GM08714 (cell line): ENCODE data around the gene NID2.
A peak's percentile ranks its signal among the peaks of the same experiment; 100 is the strongest.

Source experiments
- H3K4me3 ChIP-seq: fragments of 200-500 bp; sonication (Bioruptor generic); 2 replicates; pipeline ENCODE4 v1.5.1; 2014; ENCODE audit warnings: mild to moderate bottlenecking, low read length, inconsistent platforms
- ZNF274 ChIP-seq: IDR thresholded peaks from 2 replicates; pipeline ENCODE4 v1.6.1; 2012; ENCODE audit warnings: mild to moderate bottlenecking, low read depth, low read length

The NID2 gene

DNA sequence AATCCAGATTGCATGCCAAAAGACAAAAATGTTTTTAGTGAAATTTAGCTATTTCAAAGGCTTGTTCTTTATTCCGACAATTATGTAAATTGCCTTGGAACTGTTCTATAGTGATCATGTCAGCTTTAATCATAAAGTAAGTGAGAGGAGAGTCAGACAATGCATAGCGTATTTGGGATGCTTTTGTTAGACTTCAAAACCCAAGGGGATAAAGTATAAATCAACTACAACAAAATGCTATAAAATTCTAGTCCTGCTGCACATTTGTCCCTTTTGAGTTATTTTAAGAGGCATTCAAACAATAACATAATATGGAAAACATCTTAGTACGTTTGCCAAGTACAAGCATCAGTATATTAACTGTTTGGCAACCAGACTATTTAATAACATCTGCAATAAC lies 68.2 kb downstream of the NID2 start:
- TF ChIP-seq ZNF274, result no peak
- no peak overlapping the region for H3K4me3 ChIP-seq

DNA sequence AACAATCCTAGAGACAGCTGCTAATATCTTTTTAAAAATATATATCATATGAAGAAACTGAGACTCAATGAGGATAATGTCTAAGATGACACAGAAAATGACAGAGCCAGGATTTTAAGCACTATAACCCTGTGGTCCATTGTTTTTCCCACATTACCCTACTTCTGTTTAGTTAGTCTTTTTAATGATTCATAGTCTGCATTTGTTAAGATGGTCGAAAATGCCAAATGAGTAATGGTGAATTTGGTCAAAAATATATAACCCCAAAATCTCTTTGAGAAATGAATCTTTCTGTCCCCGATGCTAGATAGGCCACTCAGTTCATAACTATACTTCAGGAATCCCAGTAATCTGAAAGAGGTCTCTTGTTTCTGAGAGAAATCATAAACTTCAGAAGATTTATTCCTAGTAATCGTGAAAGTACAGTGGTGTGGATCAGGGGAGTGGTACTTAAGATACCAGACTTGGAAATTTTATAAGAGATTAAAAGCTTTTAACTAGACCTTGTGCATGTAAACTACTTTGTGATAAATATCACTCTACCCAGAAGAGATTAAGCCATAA lies 68.8 kb downstream of the NID2 start:
- no peak for TF ChIP-seq ZNF274

DNA sequence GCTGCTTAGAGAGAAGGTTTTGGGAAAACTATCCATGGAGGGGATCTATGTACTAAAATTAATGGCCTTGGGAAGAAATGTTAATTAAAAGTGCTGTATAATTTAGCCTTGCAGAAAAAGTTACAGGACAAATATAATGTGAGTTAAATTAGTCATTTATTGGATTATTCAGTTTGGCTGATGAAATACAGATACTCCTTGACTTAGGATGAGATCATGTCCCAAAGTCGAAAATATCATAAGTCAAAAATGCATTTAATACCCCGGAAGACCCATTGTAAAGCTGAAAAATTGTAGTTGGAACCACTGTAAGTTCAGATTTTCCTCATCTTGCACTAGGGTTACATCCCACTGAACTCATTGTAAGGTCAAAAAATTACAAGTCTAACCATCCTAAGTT lies 69.8 kb downstream of the NID2 start:
- TF ChIP-seq ZNF274, result no peak
- H3K4me3 ChIP-seq, result no peak overlapping the region

More for the DNA sequence above, 68.8 kb downstream of the NID2 start:
- no peak overlapping the region for H3K4me3 ChIP-seq

DNA sequence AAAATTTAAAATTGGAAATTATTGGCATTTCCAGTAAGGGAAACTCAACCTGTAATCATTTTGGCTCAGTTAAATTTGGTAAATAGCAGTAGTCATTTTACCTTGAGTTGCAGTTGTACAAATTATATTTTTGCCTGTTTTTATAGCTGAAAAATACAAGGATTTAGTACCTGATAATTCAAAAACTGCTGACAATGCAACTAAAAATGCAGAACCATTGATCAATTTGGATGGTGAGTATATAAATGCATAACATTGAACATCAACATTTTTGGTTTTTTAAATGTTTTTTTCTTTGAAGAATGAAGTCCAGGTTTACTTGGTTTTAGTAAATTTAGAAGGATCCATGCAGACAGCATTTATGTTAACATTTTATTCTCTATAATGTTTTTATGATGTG lies 70.5 kb downstream of the NID2 start:
- no peak overlapping the region for H3K4me3 ChIP-seq
- TF ChIP-seq ZNF274, result no peak

DNA sequence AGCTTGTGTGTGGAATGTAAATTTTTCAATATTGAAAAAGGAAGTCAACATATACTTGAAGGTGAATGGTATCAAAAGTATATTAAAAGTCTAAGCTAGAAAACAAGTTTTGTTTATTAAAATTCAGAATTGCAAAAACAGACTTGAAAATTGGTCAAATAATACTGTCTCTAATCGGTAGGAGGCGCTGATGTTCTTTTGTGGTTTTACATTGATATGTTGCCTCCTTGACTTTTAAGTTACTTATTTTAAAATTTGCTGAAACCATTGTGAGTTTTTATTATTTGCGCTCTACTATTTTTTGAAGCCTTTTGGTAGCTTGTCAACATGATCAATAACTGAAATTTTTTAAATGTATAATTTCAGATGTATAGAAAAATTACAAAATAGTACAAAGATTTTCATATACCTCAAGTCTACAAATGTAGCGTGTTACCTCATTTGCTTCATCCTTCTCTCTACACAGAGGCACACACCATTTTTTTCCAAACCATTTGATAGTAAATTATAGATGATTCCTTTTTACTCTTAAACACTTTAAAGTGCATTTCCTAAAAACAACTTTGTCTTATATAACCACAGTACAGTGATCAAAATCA lies 72.6 kb downstream of the NID2 start:
- TF ChIP-seq ZNF274, result no peak
- H3K4me3 ChIP-seq, result no peak overlapping the region

DNA sequence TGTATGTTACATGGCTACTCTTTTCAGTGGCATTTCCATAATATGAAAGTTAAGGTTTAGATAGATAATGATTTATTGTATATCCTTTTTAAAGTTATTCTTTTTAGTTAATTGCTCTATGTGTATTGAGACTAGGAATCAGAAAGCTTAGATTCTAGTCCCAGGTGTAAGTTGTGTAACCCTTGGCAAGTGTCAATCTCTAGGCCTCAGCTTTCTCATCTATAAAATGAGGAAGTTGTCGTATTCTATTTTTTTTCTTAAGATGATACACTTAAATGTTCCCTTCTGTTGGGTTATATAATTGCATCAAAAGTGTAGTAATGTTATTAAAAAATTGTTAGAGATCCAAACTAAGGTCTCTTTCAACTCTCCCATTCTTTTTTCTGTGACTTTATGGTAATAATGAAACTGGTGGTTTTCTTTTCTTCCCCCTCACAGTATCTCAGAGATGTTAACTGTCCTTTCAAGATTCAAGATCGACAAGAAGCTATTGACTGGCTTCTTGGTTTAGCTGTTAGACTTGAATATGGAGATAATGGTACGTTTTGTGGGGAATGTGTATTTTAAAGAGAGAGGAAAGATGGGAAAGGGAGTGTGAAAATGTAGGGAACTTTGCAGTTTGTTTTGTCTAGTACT lies 75.5 kb downstream of the NID2 start:
- no peak for TF ChIP-seq ZNF274

DNA sequence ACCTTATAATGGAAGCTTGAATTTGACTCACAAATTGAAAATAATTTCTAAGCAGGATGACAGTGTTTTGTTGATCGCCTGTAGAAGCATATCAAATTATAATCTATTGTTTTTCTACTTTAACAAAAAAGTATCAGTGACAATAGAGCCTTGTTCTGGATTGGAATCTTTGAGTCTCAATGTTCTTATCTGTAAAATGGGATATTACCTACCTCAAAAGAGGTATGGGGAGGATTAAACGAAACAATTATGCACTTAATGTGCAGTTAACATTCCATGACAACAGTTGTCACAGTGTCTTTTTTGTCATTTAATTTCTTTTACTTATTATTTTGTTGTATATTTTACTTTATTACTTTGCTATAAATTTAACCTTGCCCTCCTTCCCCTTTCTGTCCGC lies 78.4 kb downstream of the NID2 start:
- no peak for TF ChIP-seq ZNF274
- H3K4me3 ChIP-seq, result peak overlapping the region; percentile 92; the same call in 1 of the 2 replicates

More for the DNA sequence above, 75.5 kb downstream of the NID2 start:
- no peak overlapping the region for H3K4me3 ChIP-seq

DNA sequence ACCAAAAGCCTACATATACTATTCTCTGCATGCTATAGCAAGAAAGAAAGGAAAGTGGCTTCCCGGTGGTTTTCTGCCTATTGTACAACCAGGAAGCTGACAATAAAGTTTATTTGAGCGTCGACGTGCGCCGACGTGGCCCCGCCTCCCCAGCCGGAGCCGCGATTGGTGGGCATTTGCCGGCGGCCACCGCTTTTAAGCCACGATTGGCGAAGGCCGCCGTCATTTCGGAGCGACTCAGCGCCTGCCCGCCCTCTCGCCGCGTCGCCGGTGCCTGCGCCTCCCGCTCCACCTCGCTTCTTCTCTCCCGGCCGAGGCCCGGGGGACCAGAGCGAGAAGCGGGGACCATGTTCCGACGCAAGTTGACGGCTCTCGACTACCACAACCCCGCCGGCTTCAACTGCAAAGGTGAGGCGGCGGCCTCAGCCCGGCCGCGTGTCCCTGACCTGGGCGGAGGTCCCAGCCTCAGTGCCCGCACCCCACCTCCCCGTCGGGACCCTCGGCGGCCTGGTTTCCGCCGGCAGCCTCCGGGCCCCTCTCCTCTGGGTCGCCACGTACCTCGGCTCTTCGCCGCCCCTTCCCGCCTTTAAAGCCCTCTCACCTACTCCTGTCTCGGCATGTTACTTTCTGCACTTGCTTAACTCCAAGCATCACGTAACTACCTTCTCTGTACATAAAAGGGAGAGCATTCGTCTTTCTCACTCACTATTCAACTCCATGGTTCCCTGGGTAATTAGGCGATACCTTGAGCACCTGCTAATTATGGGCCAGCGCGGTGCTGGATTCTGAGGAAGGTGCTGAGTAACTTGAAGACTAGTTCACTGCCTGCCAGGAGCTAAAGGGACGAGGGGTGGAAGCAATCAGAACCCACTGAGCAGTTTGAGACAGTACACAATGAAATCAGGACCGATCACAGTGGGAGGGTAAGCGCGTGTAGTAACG lies 79.3 kb downstream of the NID2 start, which contains the start of gene RTRAF:
Gene RTRAF, plus strand, starts transcription at position 254 of the 942 bp plus-strand sequence. Its CDS starts 94 bp downstream, at position 348.
- H3K4me3 ChIP-seq, result peak within 1 kb of the TSS; percentile 92
- TF ChIP-seq ZNF274, result no peak

DNA sequence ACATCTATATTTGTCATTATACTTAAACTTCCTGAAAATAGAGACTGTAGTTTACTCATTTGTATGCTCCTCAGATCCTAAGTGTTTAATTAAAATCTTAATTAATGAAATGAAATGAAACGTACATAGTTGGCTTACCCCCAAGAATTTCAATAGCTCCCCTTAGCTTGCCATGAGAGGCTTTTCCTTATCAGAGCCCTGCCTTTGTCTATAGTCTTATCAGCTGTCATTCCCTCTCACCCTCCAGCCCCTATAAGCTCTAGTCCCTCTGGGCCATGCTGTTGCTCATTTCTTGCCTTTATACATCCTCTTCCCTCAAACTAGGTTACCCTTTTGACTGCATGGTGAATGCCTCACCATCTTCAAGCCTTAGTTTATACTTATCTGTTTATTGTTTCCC lies 80.6 kb downstream of the NID2 start:
- no peak for TF ChIP-seq ZNF274
- H3K4me3 ChIP-seq, result no peak overlapping the region

DNA sequence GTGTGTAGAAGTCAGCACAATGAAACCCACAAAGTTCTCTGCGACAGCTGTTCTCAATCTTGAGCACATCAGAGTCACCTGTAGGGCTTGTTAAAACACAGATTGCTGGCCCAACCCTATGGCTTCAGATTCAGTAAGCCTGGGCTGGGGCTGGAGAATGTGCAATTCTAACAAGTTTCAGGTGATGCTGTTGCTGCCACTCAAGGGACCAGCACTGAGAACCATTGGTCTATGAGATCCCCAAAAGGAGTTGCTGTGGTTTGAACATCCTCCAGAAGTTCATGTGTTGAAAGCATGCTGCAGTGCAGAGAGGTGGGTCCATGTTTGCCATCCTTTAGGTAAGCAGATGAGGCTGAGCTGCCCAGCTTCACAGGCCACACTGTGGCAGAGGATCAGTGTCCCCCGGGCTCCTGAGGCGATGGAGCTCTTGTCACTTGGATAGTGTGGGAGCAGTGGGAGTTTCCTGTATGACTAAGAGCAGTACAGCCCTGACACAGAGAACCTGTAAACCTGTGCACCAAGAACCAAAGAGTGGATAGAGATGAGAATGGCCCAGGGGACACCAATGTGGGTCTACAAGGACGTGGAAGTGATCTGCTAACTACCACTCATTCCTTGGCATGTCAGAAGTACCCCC lies 87.5 kb downstream of the NID2 start:
- no peak overlapping the region for H3K4me3 ChIP-seq
- TF ChIP-seq ZNF274, result no peak

DNA sequence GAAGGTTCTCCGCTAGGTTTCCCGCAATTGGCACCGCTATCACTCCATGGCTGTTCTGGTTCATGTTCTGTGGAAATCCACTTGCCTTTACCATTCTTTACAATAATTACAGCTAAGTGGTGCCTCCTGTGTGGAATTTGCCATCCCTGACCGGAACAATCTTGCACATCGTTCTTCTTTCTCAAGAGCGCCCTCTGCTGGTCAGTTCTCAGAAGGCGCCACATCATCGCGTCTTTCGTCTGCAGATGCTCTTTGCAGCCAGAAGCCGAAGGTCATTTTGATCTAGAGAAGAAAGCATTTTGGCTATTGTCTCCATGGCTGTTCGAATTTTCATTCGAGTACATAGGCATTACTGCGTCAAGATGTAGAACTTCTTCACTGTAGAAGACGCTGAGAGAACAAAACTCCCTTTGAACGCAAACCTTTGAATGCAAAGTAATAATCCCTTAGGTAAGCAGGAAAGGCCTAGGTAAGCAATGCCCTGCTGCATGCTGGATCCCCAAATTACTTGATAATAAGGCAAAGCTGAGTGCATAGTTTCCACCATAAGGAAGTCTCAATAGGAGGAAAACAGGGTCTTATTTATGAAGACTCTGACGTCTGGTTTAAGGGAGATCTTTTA lies 89.7 kb downstream of the NID2 start:
- TF ChIP-seq ZNF274, result no peak
- H3K4me3 ChIP-seq, result no peak overlapping the region

DNA sequence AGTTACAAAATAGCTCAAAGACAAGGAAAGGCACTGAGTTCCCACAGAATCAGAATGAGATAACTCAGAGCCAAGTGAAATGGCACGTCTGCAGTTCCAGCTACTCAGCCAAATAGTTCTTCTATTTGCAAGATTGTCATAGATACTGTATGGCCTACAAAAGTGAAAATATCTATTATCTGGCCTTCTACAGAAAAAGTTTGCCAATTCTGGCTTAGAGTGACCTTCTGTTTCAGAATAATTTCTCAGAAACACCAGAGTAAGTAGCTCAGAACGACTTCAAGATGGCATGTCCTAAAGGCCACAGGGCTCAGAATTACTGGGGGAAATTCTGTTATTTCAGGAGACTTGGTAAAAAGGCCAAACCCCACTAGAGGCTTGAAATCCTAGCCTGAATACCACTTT lies 90.2 kb downstream of the NID2 start:
- no peak overlapping the region for H3K4me3 ChIP-seq

DNA sequence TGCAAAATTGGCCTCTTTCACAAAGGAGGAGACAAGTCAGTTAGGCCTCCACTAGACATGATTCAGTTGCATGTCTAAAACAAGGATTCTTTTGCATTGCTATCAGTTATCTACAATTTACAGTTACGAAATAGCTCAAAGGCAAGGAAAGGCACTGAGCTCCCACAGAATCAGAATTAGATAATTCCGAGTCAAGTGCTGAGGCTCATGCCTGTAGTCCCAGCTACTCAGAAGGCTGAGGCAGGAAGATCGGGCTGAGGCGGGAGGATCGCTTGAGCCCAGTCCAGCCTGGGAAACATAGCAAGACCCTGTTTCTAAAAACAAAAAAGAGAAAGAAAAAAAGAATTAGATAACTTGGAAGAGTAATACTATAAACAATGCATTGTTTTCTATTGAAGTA lies 91.8 kb downstream of the NID2 start:
- TF ChIP-seq ZNF274, result no peak
- H3K4me3 ChIP-seq, result no peak overlapping the region

More for the DNA sequence above, 90.2 kb downstream of the NID2 start:
- no peak for TF ChIP-seq ZNF274
